Embryonic facial prominence (tissue), 1 donor: ENCODE measurements around the gene PTPRA.
"Not testable (repeated sequence)": the region's sequence is repeated elsewhere in the genome, so short reads cannot be mapped to it uniquely, and the experiment has no call there.

Experiments
- DNase-seq: peaks from one replicate; pipeline ENCODE4 v3.0.0-alpha.2; 2016; ENCODE audit errors: extremely low spot score

Gene PTPRA

DNA sequence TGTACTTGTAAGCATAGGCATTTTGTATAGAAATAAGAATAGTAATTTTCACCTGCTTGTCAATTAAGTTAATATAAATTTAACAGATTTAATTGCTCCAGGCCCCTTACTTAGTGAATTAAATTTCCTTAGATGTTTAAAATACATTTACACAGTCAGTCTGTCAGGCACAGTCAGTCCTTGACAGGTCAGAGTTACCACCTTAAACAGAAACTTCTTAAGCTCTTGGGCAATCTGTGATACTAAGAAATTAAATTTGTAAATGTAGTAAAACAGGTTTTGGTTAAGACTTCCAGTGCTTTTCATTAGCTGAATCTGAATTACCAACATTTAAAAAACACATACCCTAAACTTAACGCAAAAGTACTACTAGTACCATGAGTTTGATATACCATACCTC, 15.9 kb downstream of the PTPRA start:
- no peak for DNase-seq

DNA sequence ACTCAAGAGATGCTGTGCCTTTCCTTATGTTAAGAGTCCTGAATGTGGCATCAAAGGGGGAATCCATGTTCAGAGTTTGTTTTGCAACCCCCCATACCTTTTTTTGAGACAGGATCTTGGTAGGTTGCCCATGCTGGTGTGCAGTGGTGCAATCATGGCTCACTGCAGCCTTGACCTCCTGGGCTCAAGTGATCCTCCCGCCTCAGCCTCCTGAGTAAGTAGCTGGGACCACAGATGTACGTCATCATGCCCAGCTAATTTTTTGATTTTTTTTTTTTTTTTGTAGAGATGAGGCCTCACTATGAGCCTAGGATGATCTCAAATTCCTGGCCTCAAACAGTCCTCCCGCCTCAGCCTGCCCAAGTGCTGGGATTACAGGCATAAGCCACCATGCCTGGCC, 16.5 kb downstream of the PTPRA start:
- DNase-seq = no peak

DNA sequence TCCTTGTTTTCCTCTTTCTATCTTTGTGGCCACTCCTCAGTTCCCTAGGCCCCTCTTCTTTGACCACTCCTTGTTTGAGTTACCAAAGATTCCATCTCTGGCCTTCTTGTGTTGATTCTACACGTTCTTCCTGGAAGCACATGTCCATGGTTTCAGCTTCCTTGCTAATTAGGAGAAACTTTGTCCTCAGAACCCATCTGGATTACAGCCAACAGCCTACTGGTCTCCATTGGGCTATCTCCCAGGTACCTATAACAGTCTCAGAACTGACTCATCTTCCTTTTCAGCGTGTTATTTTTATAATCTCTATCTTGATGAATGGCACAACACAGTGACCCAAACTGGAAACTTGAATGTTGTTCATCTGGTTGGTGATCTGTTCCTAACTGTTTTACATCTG, 17.5 kb downstream of the PTPRA start:
- DNase-seq = no peak

DNA sequence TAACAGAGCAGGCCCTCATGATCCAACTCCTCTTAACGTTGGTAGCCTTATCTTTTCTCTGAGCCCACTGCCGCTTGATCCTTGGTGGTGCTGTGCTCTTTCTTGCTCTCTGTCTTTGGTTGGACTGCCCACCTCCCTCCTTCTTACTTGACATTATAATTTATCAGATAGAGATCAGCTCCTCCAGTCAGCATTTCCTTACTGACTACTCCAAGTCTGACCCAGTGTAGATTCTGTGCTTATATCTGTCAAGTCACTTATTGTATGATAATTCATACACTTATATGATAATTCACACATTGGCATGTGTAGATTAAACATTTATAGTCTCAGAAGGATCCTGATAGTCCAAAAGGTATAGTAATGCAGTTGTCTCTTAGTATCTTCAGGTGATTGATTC, 18.1 kb downstream of the PTPRA start:
- DNase-seq = no peak

DNA sequence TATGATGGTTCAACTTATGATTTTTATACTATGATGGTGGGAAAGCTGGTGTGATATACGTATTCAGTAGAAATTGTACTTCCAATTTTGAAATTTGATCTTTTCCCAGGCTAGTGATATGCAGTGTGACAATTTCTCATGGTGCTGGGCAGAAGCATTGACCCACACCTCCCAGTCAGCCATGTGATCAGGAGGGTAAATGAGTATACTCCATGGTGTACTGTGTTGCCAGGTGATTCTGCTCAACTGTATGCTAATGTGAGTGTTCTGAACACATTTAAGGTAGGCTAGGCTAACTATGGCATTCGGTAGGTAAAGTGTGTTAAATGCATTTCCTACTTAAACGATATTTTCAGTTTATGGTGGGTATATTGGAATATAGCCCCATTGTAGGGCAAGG, 19.1 kb downstream of the PTPRA start:
- no peak for DNase-seq

DNA sequence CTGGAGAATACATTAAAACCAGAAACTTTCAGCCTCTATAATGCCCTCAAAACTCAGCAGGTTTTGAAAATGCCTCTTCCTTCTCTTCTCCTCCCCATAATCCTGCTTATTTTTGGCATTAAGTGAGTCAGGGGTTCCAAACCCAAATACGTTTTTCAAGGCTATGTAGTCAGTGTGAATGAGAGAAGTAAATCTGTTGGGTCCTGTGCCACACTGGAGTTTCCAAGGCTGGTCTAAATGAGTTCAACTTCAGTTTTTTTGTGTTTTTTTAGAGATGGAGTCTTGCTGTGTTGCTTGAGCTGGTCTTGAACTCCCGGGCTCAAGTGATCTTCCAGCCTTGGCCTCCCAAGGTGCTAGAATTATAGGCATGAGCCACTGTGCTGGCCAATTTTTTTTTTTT, 20.9 kb downstream of the PTPRA start:
- DNase-seq = no peak

DNA sequence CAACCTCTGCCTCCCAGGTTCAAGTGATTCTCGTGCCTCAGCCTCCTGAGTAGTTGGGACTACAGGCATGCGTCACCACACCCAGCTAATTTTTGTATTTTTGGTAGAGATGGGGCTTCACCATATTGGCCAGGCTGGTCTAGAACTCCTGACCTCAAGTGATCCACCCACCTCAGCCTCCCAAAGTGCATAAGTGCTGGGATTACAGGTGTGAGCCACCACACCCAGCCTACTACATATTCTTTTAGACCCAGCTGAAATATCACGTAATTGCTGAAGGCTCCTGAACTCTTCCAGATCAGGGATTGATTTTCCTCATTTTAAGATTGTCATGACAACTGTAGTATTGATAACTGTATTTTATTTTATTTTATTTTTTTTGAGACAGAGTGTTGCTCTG, 21.9 kb downstream of the PTPRA start:
- DNase-seq = not testable (repeated sequence)

- DNase-seq = no peak
These were observed 26.0 kb downstream of the PTPRA start for GRCh38 chr20:2899243-2899642.

GRCh38 chr20:2900845-2901592, 27.7 kb downstream of the PTPRA start:
- no peak for DNase-seq

GRCh38 chr20:2902291-2902690, 29.0 kb downstream of the PTPRA start:
- DNase-seq = no peak

DNA sequence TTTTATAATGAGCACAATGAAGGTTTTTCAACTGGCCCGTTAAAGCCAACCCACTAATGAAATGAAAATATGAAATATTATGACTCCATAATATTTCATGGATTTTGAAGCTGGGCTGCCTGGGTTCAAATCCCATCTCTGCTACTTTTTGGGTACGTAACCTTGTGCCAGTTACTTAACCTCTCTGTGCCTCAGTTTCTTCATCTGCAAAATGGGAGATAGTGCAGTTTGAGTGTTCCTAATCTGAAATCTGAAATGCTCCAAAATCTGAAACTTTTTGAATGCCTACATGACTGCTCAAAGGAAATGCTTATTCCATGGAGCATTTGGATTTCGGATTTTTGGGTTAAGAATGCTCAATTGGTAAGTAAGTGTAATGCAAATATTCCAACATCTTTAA, 29.5 kb downstream of the PTPRA start:
- no peak for DNase-seq

- DNase-seq = no peak
These were observed 30.4 kb downstream of the PTPRA start for GRCh38 chr20:2903686-2904085.

DNA sequence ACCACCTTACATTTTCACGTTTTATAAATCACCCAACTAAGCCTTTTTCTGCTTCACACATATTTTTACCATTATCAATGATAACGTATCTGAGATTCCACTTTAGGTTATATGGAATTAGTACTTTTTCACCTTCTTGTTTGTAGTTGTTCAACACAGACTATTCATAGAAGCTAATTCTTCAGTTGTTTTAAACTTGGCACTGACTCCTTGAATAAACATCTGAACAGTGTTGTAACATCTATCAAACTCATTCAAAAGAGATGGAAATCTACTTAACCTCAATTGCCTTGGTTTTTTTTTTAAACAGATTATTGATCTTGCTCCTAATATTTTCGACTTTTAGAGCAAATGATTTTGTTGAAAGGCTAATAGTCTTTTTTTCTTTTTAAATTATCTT, 34.2 kb downstream of the PTPRA start:
- no peak for DNase-seq

DNA sequence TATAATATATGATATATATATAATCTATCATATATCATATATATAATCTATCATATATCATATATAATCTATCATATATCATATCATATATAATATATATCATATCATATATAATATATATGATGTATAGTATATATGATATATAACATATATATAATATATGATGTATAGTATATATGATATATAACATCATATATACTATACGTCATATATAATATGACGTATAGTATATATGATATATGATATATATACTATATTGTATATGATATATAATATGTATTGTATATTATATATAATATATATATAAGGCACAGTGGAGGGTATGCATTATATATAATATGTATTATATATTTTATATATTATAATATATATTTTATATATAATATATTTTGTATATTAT, 36.7 kb downstream of the PTPRA start:
- no peak for DNase-seq

- DNase-seq = no peak
These were observed 37.9 kb downstream of the PTPRA start for GRCh38 chr20:2911200-2911599.

DNA sequence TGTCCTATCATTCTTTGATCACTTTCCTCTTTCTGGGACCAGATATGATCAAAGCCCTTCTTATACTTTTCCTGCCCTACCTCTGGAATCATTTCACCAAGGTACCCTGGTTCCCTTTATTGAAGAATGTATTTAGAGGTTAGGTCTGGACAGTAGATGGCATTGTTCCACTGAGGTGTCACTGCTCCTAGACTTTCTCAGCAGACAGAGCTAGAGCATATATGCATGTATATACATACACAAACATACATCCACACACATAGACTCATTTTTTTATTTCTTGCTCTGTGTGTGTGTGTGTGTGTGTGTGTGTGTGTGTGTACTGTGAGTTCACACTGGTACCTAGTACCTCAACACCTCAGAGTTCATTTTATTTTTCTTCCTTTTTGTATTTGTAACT, 40.9 kb downstream of the PTPRA start:
- DNase-seq = no peak

- DNase-seq = no peak
These were observed 44.0 kb downstream of the PTPRA start for GRCh38 chr20:2917266-2917665.

- DNase-seq = no peak
These were observed 45.1 kb downstream of the PTPRA start for GRCh38 chr20:2918096-2919049.

DNA sequence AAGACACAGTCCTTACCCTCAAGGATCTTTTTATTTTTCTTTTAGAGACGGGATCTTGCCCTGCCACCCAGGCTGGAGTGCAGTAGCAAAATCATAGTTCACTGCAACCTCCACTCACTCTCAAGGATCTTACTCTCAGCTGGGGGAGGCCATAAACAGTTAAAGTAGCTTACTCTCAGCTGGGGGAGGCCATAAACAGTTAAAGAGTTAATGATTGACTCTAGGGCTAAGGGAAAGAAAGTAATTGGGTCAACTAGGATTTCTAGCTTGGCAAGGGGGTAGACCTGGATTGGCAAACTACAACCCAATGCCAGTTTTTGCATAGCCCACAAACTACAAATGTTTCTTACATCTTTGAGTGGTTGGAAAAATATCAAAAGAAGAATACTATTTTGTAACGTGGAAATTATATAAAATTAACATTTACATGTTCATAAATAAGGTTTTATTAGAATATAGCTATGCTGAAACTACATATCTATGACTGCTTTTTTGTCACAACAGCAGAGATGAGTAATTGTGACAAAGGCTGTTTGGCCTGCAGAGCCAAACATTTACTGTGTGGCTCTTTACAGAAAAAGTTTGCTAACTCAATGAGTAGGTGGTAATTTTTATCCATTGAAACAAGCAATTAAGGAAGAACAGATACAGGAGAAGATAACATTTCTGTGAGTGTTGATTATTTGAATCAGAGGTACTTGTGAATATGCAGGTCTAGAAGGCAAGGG, 46.4 kb downstream of the PTPRA start:
- DNase-seq = no peak

DNA sequence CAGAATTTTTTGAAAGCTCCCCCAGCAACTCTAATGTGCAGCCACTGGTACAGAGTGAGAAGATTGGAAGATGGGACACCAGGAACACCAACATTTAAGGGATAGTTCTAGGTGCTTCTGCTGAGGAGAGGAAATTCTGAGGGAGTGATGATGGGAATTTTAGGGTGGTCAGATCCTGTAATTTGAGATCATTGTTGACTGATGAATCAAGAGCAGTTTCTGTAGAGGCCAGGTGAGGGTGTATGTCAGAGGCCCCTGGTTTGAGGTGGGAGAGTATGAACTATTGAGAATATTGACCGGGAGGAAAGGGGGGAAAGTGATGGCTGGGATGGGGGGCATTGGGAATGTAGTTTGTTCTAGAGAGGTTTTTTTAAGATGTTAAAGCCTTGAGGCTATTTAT, 47.2 kb downstream of the PTPRA start:
- no peak for DNase-seq

DNA sequence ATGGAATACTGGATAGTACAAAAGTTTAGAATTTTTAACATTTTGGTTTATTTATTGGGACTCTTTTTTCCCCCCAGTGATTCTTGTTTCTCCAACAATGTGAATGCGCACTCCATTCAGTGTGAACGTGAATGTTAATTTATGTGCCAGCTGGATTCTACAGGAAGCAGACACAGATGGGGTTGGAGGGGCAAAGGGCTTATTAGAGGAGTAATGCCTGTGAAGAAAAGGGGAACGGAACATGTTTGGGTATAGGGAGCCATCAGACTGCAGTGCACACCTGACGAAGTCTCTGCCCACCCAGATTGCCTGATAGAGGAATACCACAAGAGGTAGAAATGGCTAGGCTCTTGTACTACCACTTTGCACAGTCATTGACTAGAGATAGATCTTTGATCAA, 48.2 kb downstream of the PTPRA start:
- no peak for DNase-seq

DNA sequence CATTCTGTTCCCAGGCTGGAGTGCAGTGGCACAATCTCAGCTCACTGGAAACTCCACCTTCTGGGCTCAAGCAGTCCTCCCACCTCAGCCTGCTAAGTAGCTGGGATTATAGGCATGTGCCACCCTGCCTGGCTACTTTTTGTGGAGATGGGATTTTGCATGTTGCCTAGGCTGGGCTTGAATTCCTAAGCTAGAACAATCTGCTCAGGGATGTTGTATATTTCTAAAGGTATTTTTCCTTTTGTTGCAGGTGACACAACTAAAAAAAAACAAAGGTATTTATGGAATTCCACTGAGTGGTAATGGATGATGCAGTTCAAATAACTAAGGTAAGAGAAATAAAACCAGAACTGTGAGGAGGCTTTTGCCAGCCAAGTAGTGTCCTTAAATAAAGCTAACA, 49.7 kb downstream of the PTPRA start:
- DNase-seq = no peak
